GM12865 (cell line): ENCODE data around the gene GATB.
"Not testable (repeated sequence)": the region's sequence is repeated elsewhere in the genome, so short reads cannot be mapped to it uniquely, and the experiment has no call there.

ENCODE experiments used
- DNase-seq: peaks from one replicate; pipeline ENCODE4 v3.0.0; 2010; ENCODE audit warnings: low read depth
- H3K4me3 ChIP-seq: 2 replicates; pipeline ENCODE4 v1.5.1; 2011; ENCODE audit warnings: mild to moderate bottlenecking, low read depth, low read length, control low read depth
- CTCF ChIP-seq: IDR thresholded peaks from 2 replicates; pipeline ENCODE4 v1.5.1; 2011; ENCODE audit warnings: low read length, control low read depth, low read depth, inconsistent platforms; ENCODE audit not compliant: insufficient read depth; ENCODE audit errors: missing control alignments

GATB gene

GRCh38 chr4:151738720-151739517 is 21.9 kb downstream of the GATB start:
- TF ChIP-seq CTCF: no peak
- DNase-seq: no peak
- H3K4me3 ChIP-seq: no peak overlapping the region

DNA sequence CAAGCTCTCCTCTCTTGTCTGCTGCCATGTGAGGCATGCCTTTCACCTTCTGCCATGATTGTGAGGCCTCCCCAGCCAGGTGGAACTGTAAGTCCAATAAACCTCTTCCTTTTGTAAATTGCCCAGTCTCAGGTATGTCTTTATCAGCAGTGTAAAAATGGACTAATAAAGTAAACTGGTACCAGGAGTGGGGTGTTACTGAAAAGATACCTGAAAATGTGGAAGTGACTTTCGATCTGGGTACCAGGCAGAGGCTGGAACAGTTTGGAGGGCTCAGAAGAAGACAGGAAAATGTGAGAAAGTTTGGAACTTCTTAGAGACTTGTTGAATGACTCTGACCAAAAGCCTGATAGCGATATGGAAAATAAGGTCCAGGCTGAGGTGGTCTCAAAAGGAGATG is 24.0 kb downstream of the GATB start:
- not testable (repeated sequence) for H3K4me3 ChIP-seq, DNase-seq

- H3K4me3 ChIP-seq: no peak overlapping the region
- DNase-seq: no peak
- no peak for TF ChIP-seq CTCF
These were observed 24.4 kb downstream of the GATB start for GRCh38 chr4:151736361-151736760.

DNA sequence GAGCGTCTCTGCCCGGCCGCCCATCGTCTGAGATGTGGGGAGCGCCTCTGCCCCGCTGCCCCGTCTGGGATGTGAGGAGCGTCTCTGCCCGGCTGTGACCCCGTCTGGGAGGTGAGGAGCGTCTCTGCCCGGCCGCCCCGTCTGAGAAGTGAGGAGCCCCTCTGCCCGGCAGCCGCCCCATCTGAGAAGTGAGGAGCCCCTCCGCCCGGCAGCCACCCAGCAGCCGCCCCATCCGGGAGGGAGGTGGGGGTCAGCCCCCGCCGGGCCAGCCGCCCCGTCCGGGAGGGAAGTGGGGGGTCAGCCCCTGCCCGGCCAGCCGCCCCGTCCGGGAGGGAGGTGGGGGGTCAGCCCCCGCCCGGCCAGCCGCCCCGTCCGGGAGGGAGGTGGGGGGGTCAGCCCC is 29.1 kb downstream of the GATB start:
- DNase-seq, H3K4me3 ChIP-seq: not testable (repeated sequence)

DNA sequence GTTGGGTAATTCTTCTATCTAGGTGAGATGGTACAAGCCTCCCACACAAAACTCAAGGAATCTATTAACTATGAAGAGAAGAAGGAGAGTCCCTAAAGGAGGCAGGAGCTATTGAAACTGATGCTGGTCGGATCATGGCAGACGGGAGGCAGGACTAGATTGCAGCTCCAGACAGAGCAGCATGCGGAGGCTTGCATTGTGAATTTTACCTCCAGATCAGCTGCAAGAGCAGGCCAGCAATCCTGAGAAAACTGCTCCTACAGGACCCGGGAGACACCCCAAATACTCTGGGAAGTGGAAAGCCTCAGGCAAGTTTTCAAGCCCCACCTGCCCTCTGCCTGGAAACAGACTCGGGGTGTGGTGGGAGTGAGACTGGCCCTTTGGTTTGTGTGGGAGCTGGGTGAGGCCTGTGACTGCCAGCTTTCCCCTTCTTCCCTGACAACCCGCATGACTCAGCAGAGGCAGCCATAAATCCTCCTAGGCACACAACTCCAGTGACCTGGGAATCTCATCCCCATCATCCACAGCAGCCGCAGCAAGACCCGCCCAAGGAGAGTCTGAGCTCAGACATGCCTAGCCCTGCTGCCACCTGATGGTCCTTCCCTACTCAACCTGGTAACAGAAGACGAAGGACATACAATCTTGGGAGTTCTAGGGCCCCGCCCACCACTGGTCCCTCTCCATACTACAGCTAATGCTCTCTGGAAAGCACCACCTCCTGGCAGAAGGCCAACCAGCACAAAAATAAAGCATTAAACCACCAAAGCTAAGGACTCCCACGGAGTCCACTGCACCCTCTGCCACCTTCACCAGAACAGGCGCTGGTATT is 30.9 kb downstream of the GATB start:
- DNase-seq: no peak

DNA sequence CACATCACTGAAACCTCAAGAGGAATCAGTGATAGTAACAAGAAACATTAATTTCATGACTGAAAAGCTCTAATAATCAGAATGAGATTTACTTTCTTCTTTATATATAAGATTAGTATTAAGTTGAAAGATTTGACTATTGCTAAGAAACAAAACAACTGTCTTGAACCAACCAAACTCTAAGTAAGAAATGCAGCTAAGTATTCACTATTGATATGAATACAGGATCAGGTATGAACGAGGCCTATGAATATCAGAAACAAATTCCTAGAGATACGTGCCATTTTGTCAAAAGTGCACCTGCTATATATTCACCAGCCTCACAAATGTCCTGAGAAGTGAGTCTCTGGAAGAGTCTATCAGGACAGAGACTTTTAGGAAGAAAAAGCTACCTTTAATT is 32.1 kb downstream of the GATB start:
- TF ChIP-seq CTCF: no peak
- no peak for DNase-seq
- H3K4me3 ChIP-seq: no peak overlapping the region

More for the DNA sequence above, 30.9 kb downstream of the GATB start:
- no peak for TF ChIP-seq CTCF
- no peak overlapping the region for H3K4me3 ChIP-seq

GRCh38 chr4:151728006-151728405 is 32.8 kb downstream of the GATB start:
- DNase-seq: no peak
- no peak for TF ChIP-seq CTCF
- no peak overlapping the region for H3K4me3 ChIP-seq
